ENCODE measurements around the gene LYPD6.

Gene LYPD6

DNA sequence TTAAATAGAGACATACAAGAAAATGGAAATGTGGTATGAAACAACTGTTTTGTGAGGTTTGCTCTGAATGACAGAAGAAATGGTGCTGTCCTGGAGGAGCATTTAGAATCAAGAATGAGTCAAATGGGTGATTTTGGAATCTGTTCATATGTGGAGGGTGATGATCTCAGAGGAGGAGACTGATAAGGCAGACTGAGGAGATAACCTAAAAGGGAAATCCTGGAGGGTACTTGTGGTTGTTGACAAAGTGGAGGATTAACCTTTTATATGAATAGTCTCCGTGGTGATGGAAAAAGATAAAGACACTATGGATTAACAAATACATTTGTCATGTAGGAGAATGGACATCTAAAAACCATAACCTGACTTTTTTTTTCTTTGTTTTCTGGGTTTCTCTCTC lies 183.1 kb downstream of the LYPD6 start:
- H3K9me3 Mint-ChIP-seq, result no peaks in the 10 kb centered on the region
- H3K27ac Mint-ChIP-seq, result no peak overlapping the region
- no peaks in the 10 kb centered on the region for H3K36me3 Mint-ChIP-seq (ENCODE audit: low read depth)
- H3K4me3 Mint-ChIP-seq, result no peak overlapping the region
- no peaks in the 10 kb centered on the region for H3K4me1 Mint-ChIP-seq (ENCODE audit: low read depth)
- H3K27me3 Mint-ChIP-seq (ENCODE audit: low read depth), result no peaks in the 10 kb centered on the region

Data from T-helper 1 cell treated with Interleukin-12 subunit alpha and Interleukin-12 subunit beta and Interleukin-4 antibody, amounts not matched to agents 30 μg/mL and 1 μg/mL, for 36 hours (primary cell).